MCF 10A (cell line): ENCODE measurements around the gene TNFAIP8L2. TPM values are rescaled to one million over a fixed set of nuclear protein-coding genes. Genes with fewer than 3 reads are reported as not detected.
A peak's percentile ranks its signal among the peaks of the same experiment; 100 is the strongest.

Experiments used
- BruUV-seq: library from RNA; stranded (reverse); fragments of 400-500 nt; replicated peaks from 2 replicates; lab custom pipeline; 2021; lab: Mats Ljungman, UMichigan
- CTCF ChIA-PET: fragments of 300-600 bp; sonication (Branson Sonifier 250); formaldehyde crosslinking; extraction: SDS; loops from one replicate; lab custom pipeline; 2021; ENCODE audit warnings: antibody characterized with exemption, inconsistent platforms; lab: Yijun Ruan, JAX
- POLR2A ChIA-PET: fragments of 300-600, 350-650 bp; sonication (Branson Sonifier 250); formaldehyde crosslinking; extraction: SDS; loops from one replicate; lab custom pipeline; 2020; ENCODE audit warnings: antibody characterized with exemption, inconsistent platforms; lab: Yijun Ruan, JAX
- DNase-seq: peaks from one replicate; pipeline ENCODE4 v3.0.0-alpha.2; 2018; ENCODE audit not compliant: unreplicated experiment
- H3K27ac Mint-ChIP-seq: one replicate; pipeline ENCODE4 v1.8.0; 2022; ENCODE audit warnings: mild to moderate bottlenecking, low read depth, mixed read lengths; ENCODE audit not compliant: unreplicated experiment
- H3K27me3 Mint-ChIP-seq: one replicate; pipeline ENCODE4 v1.8.0; 2022; ENCODE audit warnings: mixed read lengths; ENCODE audit not compliant: insufficient read depth, unreplicated experiment
- H3K36me3 Mint-ChIP-seq: one replicate; pipeline ENCODE4 v1.8.0; 2022; ENCODE audit warnings: mild to moderate bottlenecking, moderate library complexity, mixed read lengths; ENCODE audit not compliant: insufficient read depth, unreplicated experiment
- H3K4me1 Mint-ChIP-seq: one replicate; pipeline ENCODE4 v1.8.0; 2022; ENCODE audit warnings: mixed read lengths; ENCODE audit not compliant: insufficient read depth, unreplicated experiment
- H3K4me3 Mint-ChIP-seq: one replicate; pipeline ENCODE4 v1.8.0; 2022; ENCODE audit warnings: mild to moderate bottlenecking, moderate library complexity, mixed read lengths; ENCODE audit not compliant: unreplicated experiment
- H3K9me3 Mint-ChIP-seq: one replicate; pipeline ENCODE4 v1.8.0; 2022; ENCODE audit warnings: mixed read lengths; ENCODE audit not compliant: unreplicated experiment
- CTCF ChIP-seq: fragments of 200-600 bp; IDR thresholded peaks from one replicate; pipeline ENCODE4 v1.8.0; 2022; ENCODE audit warnings: antibody characterized with exemption, mild to moderate bottlenecking; ENCODE audit not compliant: unreplicated experiment
- intact Hi-C: fragments of 100-400 bp; cut with micrococcal nuclease; formaldehyde crosslinking; loops from 2 replicates; pipeline ENCODE4 v1.14.1; 2022
- total RNA-seq: library from RNA; stranded (reverse); gene quantifications from 2 replicates; pipeline ENCODE4 v1.2.3, GENCODE V29; 2022

Gene TNFAIP8L2
- total RNA-seq, 1 experiment from 2014 or later: not detected

- Mint-ChIP-seq H3K4me3 (peak overlapping the region; percentile 87), H3K27me3 (no peaks in the 10 kb centered on the region), H3K27ac (peak overlapping the region; percentile 97), H3K36me3 (peaks cover 40% of the 10 kb centered on the region), H3K9me3 (no peaks in the 10 kb centered on the region), H3K4me1 (peaks cover 25% of the 10 kb centered on the region)
- no TSS peak for BruUV-seq
- TF ChIP-seq CTCF: no peak
- CTCF ChIA-PET: interaction anchor here (0.6 to 1.9 kb wide), 6 partner anchors 21 to 596 kb away, joined by 3 to 6 read pairs (median 4); partner anchors contain the start of gene VPS72
- POLR2A ChIA-PET: interaction anchor here (0.7 to 4.8 kb wide), 11 partner anchors 9 to 860 kb away, joined by 3 to 91 read pairs (median 10); partner anchors contain the start of genes C1orf56, MINDY1, PIP5K1A and SELENBP1
- no peak for DNase-seq
- intact Hi-C loops: no loop called here
Observed at GRCh38 chr1:151167116-151167515, 10.7 kb downstream of the TNFAIP8L2 start.

GRCh38 chr1:151171190-151171589, 14.7 kb downstream of the TNFAIP8L2 start:
- peaks cover 9% of the 10 kb centered on the region for H3K4me1 Mint-ChIP-seq
- POLR2A ChIA-PET: interaction anchor here (0.6 to 2.3 kb wide), 2 partner anchors 18 to 1098 kb away, joined by 3 to 8 read pairs; partner anchors contain the start of gene VPS72
- CTCF ChIA-PET: interaction anchor here (0.5 to 2.0 kb wide), 13 partner anchors 16 to 608 kb away, joined by 3 to 7 read pairs (median 3); partner anchors contain the start of genes PI4KB, PSMB4 and PSMD4
- no peaks in the 10 kb centered on the region for H3K27me3 Mint-ChIP-seq
- DNase-seq: no peak
- TF ChIP-seq CTCF: no peak
- H3K27ac Mint-ChIP-seq: peak overlapping the region; percentile 20
- H3K36me3 Mint-ChIP-seq: peaks cover 52% of the 10 kb centered on the region
- intact Hi-C loops: no loop called here
- H3K9me3 Mint-ChIP-seq: no peaks in the 10 kb centered on the region
- no TSS peak for BruUV-seq
- no peak overlapping the region for H3K4me3 Mint-ChIP-seq

GRCh38 chr1:151175041-151175741, 18.7 kb downstream of the TNFAIP8L2 start:
- intact Hi-C loops: no loop called here
- no peak for DNase-seq
- Mint-ChIP-seq H3K27ac (peak overlapping the region; percentile 7), H3K36me3 (peaks cover 63% of the 10 kb centered on the region), H3K27me3 (no peaks in the 10 kb centered on the region), H3K9me3 (no peaks in the 10 kb centered on the region), H3K4me1 (no peaks in the 10 kb centered on the region), H3K4me3 (no peak overlapping the region)
- POLR2A ChIA-PET: interaction anchor here (1.8 to 4.0 kb wide), 4 partner anchors 8 to 79 kb away, joined by 5 to 24 read pairs (median 12); partner anchors contain the start of genes LYSMD1, PSMD4, SCNM1 and VPS72
- no peak for TF ChIP-seq CTCF
- BruUV-seq: no TSS peak
- CTCF ChIA-PET: interaction anchor here (0.5 to 1.3 kb wide), 12 partner anchors 10 to 195 kb away, joined by 3 to 5 read pairs (median 4); partner anchors contain the start of gene VPS72

GRCh38 chr1:151175863-151176262, 19.4 kb downstream of the TNFAIP8L2 start, which contains the start of gene TMOD4:
Gene TMOD4 (minus strand): TSS chr1:151175981. CDS start chr1:151174875, 1,106 bp downstream.
- no peaks in the 10 kb centered on the region for H3K9me3 Mint-ChIP-seq
- CTCF ChIA-PET: interaction anchor here (0.6 to 1.3 kb wide), 10 partner anchors 9 to 165 kb away, joined by 3 to 5 read pairs (median 4); partner anchors contain the start of gene VPS72
- H3K27ac Mint-ChIP-seq: peak within 1 kb of the TSS; percentile 7
- no peaks in the 10 kb centered on the region for H3K4me1 Mint-ChIP-seq
- peaks cover 69% of the 10 kb centered on the region for H3K36me3 Mint-ChIP-seq
- POLR2A ChIA-PET: interaction anchor here (1.0 to 4.0 kb wide), 4 partner anchors 9 to 24 kb away, joined by 3 to 24 read pairs (median 12); partner anchors contain the start of genes LYSMD1, SCNM1 and VPS72
- DNase-seq: no peak
- H3K4me3 Mint-ChIP-seq: no peak within 1 kb of the TSS
- intact Hi-C loops: no loop called here
- H3K27me3 Mint-ChIP-seq: no peaks in the 10 kb centered on the region
- no TSS peak for BruUV-seq
- peak; percentile 56 for TF ChIP-seq CTCF
